Fibroblast of pulmonary artery (primary cell): ENCODE measurements around the gene CTDNEP1.
A peak's percentile ranks its signal among the peaks of the same experiment; 100 is the strongest.
"Not testable (repeated sequence)": the region's sequence is repeated elsewhere in the genome, so short reads cannot be mapped to it uniquely, and the experiment has no call there.

Experiments used
- DNase-seq: peaks from one replicate; pipeline ENCODE4 v3.0.0-alpha.2; 2010; ENCODE audit warnings: low read depth
- H3K4me3 ChIP-seq: replicated peaks from 2 replicates; pipeline ENCODE4 v1.5.1; 2011; ENCODE audit warnings: low read depth, mild to moderate bottlenecking, control low read depth, low read length, moderate library complexity
- TF ChIP-seq, protein P1 (sequence below): IDR thresholded peaks from 2 replicates; pipeline ENCODE4 v1.5.1; 2011; ENCODE audit warnings: mild to moderate bottlenecking, control low read depth, low read length, inconsistent platforms; ENCODE audit errors: missing control alignments

The CTDNEP1 gene

DNA sequence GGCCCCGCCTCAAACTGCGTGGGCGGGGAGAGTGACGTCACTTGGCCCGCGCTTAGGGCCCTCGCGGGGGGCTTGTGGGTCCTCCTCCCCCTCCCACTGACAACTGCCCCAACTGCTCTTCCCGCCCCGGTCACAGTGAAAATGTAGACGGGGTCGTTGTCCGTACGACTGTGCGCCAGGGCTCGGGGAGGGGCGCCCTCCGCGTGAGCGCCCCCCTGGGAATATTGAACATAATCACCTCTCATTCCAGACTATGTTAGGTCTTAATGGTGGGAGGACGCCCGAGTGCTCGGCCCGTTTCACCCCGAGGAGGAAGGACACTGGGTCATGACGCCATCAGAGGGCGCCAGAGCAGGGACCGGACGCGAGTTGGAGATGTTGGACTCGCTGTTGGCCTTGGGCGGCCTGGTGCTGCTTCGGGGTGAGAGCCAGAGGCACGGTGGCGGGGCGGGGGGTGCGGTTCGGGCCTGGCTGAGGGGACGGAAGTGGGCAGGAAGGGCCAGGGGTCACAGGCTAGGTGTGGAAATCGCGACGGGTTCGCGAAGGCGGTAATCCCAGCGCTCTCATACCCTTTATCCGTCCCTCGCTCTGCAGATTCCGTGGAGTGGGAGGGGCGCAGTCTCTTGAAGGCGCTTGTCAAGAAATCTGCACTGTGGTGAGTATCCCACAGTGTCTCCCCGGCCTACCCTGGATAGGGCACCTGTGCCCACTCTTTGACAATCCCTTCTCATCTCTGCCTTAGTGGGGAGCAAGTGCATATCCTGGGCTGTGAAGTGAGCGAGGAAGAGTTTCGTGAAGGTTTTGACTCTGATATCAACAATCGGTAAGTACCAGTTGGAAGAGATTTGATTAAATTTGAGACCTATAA, 876 bp upstream of the CTDNEP1 start, which contains the start of gene ELP5:
ELP5 (plus strand) TSS at position 40 of the 868 bp plus-strand sequence; CDS start at position 376, 336 bp downstream.
- DNase-seq = peak; percentile 96
- TF ChIP-seq, protein P1, sequence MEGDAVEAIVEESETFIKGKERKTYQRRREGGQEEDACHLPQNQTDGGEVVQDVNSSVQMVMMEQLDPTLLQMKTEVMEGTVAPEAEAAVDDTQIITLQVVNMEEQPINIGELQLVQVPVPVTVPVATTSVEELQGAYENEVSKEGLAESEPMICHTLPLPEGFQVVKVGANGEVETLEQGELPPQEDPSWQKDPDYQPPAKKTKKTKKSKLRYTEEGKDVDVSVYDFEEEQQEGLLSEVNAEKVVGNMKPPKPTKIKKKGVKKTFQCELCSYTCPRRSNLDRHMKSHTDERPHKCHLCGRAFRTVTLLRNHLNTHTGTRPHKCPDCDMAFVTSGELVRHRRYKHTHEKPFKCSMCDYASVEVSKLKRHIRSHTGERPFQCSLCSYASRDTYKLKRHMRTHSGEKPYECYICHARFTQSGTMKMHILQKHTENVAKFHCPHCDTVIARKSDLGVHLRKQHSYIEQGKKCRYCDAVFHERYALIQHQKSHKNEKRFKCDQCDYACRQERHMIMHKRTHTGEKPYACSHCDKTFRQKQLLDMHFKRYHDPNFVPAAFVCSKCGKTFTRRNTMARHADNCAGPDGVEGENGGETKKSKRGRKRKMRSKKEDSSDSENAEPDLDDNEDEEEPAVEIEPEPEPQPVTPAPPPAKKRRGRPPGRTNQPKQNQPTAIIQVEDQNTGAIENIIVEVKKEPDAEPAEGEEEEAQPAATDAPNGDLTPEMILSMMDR = no peak
- peak within 1 kb of the TSS; percentile 73 for H3K4me3 ChIP-seq

DNA sequence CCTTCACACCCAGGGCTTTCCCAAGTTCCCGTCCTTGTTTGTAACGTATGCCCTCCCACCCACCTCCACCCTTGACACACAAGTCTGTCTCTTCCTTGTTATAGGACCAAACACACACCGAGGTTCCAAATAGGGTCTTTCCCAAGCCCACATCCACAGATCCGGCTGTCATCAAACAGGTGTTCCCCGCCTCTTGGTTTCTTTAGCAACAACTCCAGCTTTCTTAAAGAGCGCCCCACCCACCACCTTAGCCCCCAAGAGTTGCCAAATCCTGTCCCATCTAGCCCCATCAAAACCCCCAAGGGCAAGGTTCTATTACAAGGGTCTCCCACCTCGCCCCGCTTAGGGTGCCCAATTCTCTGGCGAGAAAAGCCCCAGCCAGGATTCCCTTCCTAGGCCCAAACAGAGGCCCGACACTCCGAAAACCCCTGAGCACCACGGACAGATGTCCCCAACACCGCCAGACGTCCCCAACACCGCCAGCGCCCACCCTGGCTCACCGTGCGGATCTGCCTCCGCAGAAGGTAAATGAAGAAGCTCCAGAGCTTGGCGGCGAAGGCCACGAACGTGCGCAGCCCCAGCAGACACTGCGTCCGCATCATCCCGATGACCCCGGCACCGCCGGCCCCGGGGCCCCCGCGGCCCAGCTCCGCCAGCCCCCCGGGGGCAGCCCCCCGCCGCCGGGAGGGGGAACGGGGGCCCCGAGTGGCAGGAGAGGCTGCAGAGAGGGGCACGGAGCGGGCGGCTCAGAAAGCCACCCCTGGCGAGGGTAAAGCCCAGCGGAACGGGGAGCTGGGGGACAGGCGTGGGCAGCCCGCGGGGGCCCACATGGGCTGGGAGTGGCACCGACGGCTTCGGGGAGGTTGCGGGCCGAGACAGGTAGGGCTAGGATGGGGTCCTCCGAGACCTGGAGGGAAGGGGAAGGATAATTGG, 573 bp downstream of the CTDNEP1 start:
- H3K4me3 ChIP-seq = peak overlapping the region; percentile 73
- DNase-seq = peak; percentile 25
- TF ChIP-seq, protein P1 = no peak

DNA sequence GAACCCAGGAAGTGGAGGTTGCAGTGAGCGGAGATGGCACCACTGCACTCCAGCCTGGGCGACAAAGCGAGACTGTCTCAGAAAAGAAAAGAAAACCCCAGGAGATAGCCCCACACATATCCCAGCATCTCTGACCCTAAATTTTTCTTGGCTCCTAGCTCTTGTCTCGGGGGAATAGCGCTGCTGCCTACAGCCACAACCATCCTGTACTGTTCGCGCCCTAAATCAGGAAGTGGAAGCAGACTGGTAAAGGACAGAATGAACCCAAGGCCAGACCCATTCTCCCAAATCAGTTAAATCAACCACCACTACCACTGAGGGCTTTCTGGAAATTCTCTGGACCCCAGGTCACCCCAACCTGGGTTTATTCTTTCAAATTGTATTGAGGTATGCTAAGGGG, 1.7 kb downstream of the CTDNEP1 start:
- H3K4me3 ChIP-seq = peak overlapping the region; percentile 73
- TF ChIP-seq, protein P1 = no peak

DNA sequence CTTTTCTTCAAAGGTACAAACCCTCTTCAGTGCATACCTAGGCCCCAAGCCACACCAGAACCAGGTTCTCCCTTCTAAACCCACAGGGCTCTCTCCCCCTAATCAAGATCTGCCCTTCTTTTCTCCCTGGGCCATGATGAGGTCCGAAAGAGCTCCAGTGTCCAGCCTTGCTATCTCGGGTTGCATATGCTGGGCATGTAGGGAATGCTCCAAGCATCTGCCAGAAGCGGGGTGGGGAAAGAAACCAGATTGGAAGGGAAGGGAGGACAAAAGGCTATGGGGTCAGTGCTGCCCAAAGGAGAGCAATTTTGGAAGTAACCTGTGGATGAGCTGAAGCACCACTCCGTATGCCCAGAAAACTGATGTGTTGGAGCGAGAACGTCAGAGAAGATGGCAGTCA, 2.3 kb downstream of the CTDNEP1 start:
- DNase-seq = no peak
- TF ChIP-seq, protein P1 = no peak
- no peak overlapping the region for H3K4me3 ChIP-seq

More for the DNA sequence above, 1.7 kb downstream of the CTDNEP1 start:
- no peak for DNase-seq

DNA sequence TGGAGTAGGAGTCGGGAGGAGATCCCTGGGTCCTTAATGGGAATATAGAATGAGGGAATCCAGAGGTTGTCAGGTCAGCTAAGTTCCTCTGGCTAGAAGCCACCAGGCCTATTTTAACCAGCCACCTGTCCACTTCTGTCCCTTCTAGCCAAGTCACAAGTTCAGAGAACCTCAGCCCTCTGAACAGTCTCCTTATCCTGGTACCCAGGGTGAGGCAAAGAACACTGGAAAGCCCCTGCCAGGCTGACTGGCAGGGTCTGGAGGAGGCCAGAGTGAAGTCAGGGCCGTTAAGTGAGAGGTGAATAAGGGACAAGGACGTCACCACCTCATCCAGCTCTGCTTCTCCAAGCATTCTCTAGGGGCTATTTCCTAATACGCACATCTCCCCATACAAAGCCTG, 2.7 kb downstream of the CTDNEP1 start:
- H3K4me3 ChIP-seq = no peak overlapping the region
- TF ChIP-seq, protein P1 = no peak
- no peak for DNase-seq

DNA sequence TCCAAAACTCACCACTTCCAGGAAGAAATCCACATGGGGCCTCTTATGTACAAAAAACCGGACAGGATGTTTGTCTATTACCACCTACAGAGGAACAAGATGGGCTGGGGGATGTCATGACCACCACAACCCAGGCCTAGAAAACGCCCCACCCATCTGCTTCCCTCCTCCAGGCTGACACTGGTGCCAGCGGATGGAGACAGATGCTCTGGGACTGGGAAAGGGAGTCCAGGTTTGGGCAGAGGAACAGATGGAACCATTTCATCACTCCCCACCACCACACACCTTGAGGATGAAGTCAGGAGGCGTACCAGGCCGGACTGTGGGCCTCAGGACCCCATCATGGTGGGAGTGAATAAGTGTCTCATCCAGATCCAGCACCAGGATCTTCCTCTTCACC, 4.8 kb downstream of the CTDNEP1 start:
- no peak for DNase-seq
- H3K4me3 ChIP-seq = no peak overlapping the region
- TF ChIP-seq, protein P1 = no peak

DNA sequence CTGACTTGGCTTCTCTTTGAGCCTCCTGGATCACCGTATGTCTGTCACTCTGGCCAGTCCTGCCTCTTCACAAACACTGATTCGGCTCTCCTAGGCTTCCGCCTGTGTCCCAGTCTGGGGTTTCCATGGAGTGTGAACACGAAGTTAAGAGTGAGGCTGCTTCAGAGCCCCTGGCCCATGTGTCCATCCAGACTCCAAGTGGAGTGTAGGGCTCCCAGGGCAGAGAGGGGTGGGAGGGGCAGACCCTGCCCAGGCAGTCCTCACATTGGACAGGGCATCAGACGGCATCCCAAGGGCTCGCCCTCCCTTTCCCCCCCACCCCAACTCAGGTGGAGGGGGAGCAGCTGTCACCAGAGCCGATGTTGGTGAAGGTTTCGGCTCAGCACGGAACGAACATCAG, 7.7 kb downstream of the CTDNEP1 start:
- DNase-seq, H3K4me3 ChIP-seq: not testable (repeated sequence)
